NCI-H748 (cell line): ENCODE results near the gene WASHC2A.
A peak's percentile ranks its signal among the peaks of the same experiment; 100 is the strongest.
"Not testable (repeated sequence)": the region's sequence is repeated elsewhere in the genome, so short reads cannot be mapped to it uniquely, and the experiment has no call there.

Experiments used
- DNase-seq: peaks from one replicate; lab custom pipeline; 2025; ENCODE audit not compliant: unreplicated experiment; lab: John Stamatoyannopoulos, UW

Gene WASHC2A

DNA sequence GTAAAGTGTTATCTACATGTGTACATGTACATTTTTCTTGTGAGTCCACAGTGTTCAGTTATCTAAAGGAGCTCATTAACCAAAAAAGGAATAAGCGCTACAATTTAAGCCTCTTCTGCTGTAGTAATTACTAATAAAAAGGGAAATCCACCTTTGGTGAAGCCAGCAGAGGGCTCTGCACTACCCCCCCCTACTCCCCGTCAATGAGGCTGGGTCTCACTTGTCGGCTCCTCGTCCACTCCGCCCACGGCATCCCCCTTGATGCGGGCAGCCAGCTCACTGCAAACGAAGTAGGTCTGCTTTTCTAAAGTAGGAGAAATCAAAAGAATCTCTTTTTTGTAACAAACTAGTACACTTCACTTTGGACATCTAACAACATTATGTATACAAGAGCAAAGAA is 4.7 kb upstream of the WASHC2A start:
- no peak for DNase-seq

DNA sequence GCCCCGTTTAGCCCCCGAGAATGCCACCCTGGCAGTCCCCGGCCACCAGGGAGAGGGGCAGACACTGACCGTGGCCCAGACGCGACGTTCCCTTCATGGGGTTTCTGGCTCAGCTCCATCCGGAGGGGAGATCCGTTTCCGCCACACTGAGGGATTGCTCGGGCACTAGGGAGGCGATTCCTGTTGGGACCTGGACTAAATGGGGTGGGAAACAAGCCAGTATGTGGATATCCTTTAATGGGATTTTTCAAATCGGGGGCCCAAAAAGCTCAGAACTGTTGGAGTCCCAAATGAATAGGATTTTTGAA is 552 bp downstream of the WASHC2A start:
- DNase-seq: not testable (repeated sequence)

DNA sequence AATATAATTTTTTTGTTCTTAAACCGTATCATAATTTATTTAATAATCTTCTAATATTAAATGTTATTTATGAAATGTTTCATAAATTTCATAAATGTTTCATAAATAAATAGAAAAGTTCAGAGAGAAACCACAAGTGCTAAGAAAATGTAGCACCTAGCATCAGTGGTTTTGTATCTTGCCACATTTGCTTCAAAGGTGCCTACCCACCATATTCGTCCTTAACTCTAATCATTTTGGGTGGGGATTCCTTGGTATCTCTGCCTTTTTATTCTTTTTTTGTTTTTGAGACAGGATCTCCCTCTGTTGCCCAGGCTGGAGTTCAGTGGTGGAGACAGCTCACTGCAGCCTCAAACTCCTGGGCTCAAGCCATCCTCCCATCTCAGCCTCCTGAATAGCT is 7.4 kb downstream of the WASHC2A start:
- not testable (repeated sequence) for DNase-seq

DNA sequence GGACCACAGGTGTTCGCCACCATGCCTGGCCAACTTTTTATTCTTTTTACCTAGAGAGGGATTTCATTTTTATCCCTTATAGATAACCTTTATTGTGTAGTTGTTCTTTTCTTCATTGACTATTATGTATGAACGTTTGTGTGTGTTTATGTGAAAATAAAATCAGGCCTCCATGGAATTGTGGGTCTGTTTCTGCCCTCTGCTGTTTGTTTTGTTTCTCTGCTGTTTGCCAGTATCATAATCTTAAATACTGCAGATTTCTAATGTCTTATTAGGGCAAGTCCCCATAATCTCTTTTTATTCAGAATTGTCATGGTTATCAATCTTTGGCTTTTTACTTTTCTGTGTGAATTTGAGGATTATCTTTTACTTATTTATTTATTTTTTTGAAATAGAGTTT is 7.8 kb downstream of the WASHC2A start:
- DNase-seq: not testable (repeated sequence)

DNA sequence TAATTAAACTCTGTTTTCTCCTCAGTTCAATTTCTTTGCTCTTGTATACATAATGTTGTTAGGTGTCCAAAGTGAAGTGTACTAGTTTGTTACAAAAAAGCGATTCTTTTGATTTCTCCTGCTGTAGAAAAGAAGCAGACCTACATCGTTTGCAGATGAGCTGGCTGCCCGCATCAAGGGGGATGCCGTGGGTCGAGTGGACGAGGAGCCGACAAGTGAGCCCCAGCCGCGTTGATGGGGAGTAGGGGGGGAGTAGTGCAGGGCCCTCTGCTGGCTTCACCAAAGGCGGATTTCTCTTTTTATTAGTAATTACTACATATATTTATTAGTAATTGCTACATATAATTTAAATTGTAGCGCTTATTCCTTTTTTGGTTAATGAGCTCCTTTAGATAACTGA is 23.6 kb downstream of the WASHC2A start:
- DNase-seq: not testable (repeated sequence)

DNA sequence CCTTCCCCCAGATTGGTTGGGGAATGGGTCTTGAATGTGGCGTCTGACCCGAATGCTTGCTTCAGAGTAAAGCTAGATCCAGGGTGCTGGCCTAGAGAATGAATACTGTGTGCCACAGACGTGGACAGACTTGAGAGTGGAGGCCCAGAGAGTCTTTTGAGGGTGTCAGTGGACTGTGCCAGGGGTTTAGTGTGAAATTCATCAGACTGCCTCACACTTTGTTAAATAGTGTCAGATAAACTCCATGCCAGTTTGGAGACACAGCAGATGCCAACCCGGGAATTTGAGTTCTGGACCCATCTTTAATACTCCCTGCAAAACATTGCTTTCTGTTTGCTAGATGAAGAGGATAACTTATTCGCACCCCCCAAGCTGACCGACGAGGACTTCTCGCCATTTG is 25.2 kb downstream of the WASHC2A start:
- DNase-seq: not testable (repeated sequence)

DNA sequence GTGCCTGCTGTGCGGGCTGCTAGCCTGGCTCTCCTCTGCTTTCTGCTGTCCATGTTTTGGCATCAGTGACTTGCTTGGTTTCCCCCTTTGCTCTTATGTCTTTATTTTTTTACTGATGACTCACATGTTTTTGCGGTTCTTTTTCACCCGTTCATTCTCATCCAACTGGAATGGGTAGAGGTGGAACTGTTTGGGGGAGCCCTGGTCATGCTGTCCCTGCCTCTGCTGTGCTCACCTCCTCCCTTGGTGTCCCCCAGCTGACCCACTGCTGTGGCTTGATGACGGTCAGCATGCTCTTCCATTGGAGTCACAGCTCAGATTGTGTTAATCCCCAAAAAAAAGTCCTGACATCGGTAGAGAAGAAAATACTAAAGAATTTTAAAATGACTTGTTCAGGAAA is 26.9 kb downstream of the WASHC2A start:
- not testable (repeated sequence) for DNase-seq

DNA sequence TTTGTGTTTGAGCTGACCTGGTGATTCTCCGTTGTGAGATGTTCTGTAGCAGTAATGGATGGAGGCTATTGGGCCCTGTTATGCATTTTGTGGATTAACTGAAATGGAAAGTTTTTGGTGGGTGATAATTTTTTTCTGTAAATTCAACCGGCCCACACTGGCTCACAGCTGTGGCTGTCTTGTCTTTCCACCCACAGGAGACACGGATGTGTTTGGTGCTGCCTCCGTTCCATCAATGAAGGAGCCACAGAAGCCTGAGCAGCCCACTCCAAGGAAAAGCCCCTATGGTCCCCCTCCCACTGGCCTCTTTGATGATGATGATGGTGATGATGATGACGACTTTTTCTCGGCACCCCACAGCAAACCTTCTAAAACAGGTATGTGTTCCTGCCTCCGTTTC is 27.6 kb downstream of the WASHC2A start:
- DNase-seq: not testable (repeated sequence)

DNA sequence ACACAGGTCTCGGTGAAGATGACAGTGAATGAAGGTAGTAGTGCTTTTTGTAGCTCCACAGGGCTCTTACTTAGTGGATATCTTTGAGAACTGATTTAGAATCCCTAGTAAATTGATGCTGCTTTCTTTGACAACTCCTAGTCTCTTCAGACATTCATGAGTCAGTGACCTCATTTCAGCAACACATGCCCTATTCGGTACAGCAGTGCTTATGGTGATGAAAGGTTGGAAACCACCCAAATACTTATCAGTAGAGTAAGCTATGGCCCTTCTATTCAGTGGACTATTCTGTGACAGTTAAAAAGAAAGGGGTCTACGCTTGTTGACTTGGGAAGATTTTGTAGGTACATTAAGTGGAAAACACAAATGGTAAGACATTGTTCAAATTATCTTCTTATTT is 29.0 kb downstream of the WASHC2A start:
- not testable (repeated sequence) for DNase-seq

DNA sequence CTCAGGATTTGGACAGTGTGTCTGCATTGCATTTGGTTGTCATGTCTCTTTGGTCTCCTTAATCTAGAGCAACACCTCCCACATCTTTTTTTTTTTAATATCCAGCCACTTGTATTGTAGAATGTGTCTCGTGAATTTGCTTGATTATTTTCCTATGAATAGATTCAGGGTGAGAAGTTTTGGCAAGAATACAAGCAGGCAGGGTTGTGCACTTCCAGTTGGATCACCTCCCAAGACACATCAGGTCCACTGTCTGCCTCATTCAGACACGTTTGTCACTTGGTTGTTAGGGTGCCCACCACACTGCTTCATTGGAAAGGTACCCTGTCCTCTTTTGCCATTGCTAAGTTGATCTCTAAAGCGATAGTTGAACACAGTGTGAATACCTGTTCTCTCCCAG is 30.9 kb downstream of the WASHC2A start:
- DNase-seq: not testable (repeated sequence)

DNA sequence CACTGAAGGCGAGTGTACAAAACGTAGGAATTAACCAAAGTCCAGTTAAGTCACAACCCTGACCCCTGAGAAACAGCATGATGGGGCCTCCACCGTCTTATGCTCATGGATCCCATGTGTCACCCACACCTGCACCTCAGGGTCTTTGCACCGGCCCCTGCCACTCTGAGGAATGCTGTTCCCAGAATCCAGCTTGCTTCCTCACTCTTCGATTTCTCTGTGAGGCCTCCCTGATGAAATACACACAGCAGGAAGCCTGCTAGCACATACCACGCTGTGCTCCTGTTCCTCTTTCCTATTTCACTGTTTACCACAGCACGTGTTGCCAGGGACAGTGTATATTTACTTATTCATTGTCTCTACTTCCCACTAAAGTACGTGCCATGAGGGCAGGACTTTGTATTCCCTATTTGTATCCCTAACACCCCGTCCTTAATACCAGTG is 33.4 kb downstream of the WASHC2A start:
- not testable (repeated sequence) for DNase-seq

DNA sequence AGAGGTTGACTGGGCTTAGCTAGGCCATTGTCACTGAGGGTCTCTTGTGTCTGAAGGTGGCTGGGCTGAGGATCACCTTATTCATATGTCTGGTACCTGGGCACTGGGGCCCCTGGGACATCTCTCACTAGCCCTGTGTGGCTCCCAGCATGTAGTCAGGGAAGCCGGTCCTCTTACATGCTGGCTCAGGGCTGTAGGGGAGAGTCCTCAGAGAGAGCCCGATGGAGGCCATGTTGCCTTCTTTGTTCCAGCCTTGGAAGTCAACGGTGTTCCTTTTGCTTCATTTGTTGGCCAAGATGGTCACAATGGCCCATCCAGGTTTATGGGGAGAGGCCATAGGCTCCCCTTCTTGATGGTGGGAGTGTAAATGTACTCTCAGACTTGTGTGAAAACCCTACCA is 34.0 kb downstream of the WASHC2A start:
- DNase-seq: not testable (repeated sequence)

DNA sequence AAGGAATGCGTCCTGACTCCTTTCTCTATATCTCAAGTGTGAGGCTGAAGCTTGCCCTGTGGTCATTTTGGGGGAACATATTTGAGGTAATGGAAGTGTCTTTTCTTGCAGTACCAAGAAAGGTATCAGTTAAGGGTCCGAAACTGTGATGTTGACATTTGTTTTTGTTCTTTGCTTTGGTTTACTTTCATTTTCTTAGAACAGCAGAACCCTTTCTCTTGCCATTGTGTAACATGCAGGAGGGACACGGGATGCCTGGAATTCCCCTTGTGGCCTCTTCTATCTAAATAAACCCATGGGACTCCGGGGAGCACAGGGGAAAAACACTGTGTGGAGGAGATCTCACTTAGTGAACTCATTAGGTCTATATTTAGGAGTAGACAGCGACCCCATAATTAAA is 34.5 kb downstream of the WASHC2A start:
- not testable (repeated sequence) for DNase-seq

DNA sequence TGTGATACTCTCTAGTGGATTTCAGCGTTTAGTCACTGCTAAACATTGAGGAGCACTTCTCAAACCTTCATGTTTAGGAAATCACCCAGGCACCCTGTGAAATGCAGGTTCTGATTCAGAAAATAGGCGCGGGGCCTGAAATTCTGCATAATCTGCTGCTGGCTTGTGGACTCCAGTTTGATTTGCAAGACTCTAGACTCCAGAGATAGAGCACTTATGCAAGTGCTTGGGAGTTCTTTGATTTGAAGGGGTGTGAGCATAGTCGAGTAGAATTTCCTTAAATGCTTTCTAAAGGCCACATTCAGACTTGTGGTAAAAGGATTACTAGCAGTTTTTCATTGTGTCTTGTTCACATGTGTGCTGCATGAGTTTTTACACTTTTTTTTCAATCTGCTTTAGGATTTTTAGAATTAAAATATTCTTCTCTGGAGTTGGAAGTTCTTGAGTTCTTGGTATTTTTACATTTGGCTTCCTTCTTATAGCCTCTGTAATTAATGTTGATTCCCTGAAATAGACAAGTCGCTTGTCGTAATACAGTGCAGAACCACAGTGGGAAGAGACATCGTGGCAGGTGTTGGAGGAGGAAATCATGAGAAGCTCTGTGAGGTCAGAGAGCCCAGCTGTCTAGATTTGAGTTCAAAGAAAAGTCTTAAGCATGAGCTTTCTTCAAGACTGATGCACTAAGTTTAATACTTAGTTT is 41.4 kb downstream of the WASHC2A start:
- not testable (repeated sequence) for DNase-seq

DNA sequence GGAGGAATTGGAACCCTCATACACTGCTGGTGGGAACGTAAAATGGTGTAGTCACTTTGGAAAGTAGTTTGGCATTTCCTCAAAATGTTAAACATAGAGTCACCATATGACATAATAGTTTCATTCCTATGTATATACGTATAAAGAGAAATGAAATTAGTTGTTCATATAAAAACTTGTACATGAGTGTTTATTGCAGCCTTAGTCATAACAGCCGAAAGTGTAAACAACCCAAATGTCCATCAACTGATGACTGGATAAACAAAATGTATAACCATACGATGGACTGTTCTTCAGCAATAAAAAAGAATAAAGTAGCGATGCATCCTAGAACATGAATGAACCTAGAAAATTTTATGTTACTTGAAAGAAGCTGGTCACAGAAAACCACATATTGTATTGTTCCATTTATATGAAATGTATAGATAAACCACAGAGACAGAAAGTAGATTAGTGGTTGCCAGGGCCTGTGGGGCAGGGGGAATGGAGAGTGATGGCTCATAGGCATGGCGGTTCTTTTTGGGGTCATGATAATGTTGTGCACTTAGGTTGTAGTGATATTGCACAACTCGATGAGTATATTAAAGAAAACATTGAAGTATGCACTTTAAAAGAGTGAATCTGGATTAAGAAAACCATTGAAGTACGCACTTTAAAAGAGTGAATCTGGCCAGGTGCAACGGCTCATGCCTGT is 44.8 kb downstream of the WASHC2A start:
- not testable (repeated sequence) for DNase-seq

DNA sequence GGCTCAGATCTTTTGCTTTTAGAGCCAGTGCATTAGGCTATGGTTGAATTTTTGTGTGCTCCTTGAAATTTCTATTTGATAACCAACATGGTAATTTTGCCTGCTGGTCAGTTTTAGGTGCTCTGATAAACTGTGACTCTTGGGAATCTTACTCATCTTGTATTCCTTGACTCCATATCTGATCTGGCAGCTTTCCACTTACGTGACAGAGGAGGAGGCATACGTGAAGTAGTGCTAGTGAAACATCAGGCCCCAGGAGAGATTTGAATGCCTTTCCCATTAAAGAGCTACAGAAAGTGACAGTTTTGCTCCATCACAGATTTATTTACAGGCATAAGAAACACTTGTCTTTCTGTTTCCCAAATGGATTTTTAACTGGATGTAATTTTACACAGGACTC is 59.0 kb downstream of the WASHC2A start:
- not testable (repeated sequence) for DNase-seq

DNA sequence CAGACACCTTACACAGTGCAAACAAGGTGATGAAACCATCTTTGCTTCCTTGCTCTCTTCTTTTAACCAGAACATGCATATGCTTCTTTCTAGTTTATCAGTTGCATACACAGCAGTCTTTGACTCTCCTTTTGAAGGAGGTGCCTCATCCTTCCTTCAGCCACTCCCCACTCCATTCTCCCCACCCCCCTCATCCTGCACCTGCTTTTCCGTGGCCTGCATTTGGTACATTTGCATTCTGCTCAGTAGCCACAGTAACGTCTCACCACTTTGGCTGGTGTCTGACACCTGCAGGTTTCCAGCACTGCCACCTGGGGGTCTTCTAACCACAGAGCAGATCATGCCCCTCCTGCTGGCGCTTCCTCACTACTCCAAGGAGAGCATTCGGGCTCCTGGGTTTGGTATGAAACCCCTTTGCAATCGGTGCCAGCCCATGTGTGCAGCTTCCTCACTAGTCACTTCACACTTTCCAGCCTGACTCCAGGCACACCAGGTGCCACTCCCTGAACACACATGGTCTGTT is 60.1 kb downstream of the WASHC2A start:
- DNase-seq: not testable (repeated sequence)

DNA sequence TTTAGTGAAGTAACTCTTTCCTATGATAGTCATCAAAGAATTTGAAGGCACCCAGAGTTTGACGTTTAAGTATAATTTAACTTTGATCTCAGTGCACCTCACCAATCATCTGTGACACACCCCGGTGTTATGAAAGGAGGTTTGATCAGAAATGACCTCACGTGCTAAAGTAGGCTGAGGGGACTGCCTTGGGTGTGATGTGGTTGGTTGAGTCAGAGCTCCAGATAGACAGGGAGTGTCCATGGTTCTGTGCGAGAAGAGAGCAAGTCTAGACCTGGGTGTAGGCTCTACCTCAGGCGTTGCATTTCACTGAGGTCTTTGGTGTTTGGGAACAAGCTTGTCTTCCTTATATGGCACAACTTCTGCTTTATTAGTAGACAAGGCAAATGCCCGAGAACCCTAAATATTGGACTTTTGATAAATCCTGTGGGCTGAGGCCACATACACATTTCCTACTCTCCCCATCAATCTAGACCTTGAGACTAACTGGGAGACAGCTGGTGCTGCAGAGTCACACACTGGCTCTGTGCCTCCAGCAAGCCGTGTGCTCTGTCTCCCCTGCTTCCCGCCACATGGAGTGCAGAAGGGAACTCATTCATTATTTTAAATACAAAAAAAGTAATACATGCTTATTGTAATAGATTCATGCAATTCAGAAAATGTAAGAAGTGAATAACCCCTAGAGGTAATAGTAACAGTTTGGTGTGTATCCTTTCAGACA is 63.7 kb downstream of the WASHC2A start:
- DNase-seq: not testable (repeated sequence)

DNA sequence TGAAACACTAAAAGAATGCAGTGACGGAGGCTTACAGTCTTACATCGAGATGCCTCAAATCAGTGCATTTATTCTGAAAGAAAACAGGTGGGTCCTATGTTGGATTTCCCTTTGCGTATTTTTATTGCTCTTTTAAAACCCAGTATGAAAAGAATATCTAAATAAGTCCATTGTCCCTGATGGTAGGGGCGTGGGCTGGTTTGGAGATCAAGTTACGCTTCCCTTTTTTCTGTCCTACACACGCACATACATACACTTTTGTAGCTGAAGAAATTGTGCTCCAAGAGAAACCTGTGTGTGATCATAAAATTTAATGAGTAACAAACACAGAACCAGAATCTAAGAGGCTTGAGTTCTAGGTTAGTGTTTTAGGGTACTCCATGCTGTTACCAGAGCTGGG is 64.6 kb downstream of the WASHC2A start:
- DNase-seq: peak; percentile 65

DNA sequence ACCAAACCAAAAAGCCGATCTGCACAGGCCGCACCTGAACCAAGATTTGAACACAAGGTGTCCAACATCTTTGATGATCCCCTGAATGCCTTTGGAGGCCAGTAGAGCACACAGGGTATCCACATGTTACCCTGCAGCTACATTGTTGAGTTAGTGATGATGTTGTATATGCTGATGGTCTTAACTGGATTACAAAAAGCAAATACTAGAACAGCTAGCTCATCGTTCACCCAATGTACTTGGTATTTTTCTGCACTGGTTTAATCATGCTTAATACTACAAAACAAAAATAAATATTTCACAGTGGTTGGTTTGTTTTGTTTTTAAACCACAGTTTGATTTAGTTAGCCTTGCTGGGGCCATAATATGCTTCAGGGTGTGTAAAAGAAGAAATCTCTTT is 65.1 kb downstream of the WASHC2A start:
- not testable (repeated sequence) for DNase-seq

DNA sequence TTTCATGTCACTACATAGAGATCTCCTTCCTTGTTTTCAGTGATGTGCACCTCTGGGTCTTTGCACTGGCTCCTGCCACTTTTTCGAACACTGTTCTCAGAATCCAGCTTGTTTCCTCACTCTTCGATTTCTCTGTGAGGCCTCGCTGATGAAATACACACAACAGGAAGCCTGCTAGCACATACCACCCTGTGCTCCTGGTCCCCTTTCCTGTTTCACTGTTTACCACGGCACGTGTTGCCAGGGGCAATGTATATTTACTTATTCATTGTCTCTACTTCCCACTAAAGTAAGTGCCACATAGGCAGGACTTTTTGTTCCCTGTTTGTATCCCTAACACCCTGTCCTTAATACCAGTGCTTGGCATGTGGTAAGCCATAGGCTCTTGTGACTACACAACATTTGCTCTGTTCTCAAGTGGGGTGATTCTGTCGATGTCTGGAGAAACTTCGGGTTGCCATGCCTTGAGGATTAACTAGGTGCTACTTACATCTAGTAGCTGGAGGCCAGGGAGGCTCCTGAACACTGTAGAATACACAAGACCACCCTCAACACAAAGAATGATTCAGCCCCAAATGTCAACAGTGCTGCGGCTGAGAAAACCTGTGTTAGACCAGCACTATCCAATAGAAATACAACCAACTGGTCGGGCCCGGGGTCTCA is 75.9 kb downstream of the WASHC2A start:
- DNase-seq: peak; percentile 61
